Spinal cord (tissue), 10 donors: ENCODE measurements around the gene GRM7. TPM values are rescaled to one million over a fixed set of nuclear protein-coding genes. Genes with fewer than 3 reads are reported as not detected.
A peak's percentile ranks its signal among the peaks of the same experiment; 100 is the strongest.

Experiments used
- DNase-seq, 6 donors: peaks; one replicate each; pipeline versions ENCODE4 v3.0.0 to v3.0.0-alpha.2; 2013 to 2015; ENCODE audit warnings: low spot score in 6 of 6, low read depth in 4 of 6
- H3K27ac ChIP-seq: one replicate; pipeline ENCODE4 v1.5.1; 2013; ENCODE audit warnings: low read depth, low read length, control low read depth
- H3K27me3 ChIP-seq: one replicate; pipeline ENCODE4 v1.6.1; 2013; ENCODE audit warnings: low read length; ENCODE audit not compliant: control insufficient read depth, insufficient read depth
- H3K36me3 ChIP-seq: one replicate; pipeline ENCODE4 v1.6.1; 2013; ENCODE audit warnings: low read length; ENCODE audit not compliant: control insufficient read depth, insufficient read depth
- H3K4me1 ChIP-seq: one replicate; pipeline ENCODE4 v1.6.1; 2013; ENCODE audit warnings: low read length; ENCODE audit not compliant: control insufficient read depth, insufficient read depth
- H3K4me3 ChIP-seq: one replicate; pipeline ENCODE4 v1.5.1; 2013; ENCODE audit warnings: low read depth, low read length, control low read depth
- H3K9me3 ChIP-seq: one replicate; pipeline ENCODE4 v1.6.1; 2013; ENCODE audit warnings: low read length; ENCODE audit not compliant: control insufficient read depth, insufficient read depth
- WGBS: methylation state at CpG from one replicate; pipeline ENCODE4 v1.1.5; 2013; ENCODE audit warnings: missing lambda C conversion rate; ENCODE audit not compliant: insufficient coverage; 5-methylcytosine and 5-hydroxymethylcytosine counted together
- polyA plus RNA-seq, 2 donors: library from polyadenylated mRNA; unstranded; fragments of 120-200 nt; gene quantifications; one replicate each; pipeline ENCODE4 v1.2.1, GENCODE V29; 2013; ENCODE audit not compliant: insufficient read length in 2 of 2
- total RNA-seq, 2 donors: library from RNA; depleted of rRNA in 1 of 2; stranded (reverse); fragments of 120-200 nt in 1 of 2; fragments of >200 nt in 1 of 2; gene quantifications; one replicate each; pipeline versions ENCODE4 v1.2.3 to v1.2.4, GENCODE V29; 2013 to 2014
- donor health status: healthy.

GRM7 gene
- total and polyA plus RNA-seq, 4 donors: 9.6 to 37.0 (median 30.3) TPM

GRCh38 chr3:7545334-7545733 is 684.4 kb downstream of the GRM7 start:
- Histone ChIP-seq H3K27me3 (no peaks in the 10 kb centered on the region), H3K9me3 (no peaks in the 10 kb centered on the region), H3K27ac (no peak overlapping the region), H3K4me3 (no peak overlapping the region), H3K36me3 (no peaks in the 10 kb centered on the region), H3K4me1 (peaks cover 7% of the 10 kb centered on the region)
- no peak for DNase-seq
- WGBS: 93% methylated on average over 2 of the region's 3 CpGs

GRCh38 chr3:7546253-7546652 is 685.3 kb downstream of the GRM7 start:
- H3K27me3 ChIP-seq: no peaks in the 10 kb centered on the region
- peak in 2 of 6 donors; percentile 31 to 80 for DNase-seq
- no peaks in the 10 kb centered on the region for H3K9me3 ChIP-seq
- peaks cover 7% of the 10 kb centered on the region for H3K4me1 ChIP-seq
- no peak overlapping the region for H3K4me3 ChIP-seq
- no peak overlapping the region for H3K27ac ChIP-seq
- H3K36me3 ChIP-seq: no peaks in the 10 kb centered on the region
- 70% methylated on average over 4 of the region's 4 CpGs for WGBS

GRCh38 chr3:7547826-7548225 is 686.9 kb downstream of the GRM7 start:
- no peak overlapping the region for H3K27ac ChIP-seq
- peaks cover 11% of the 10 kb centered on the region for H3K9me3 ChIP-seq
- no peak overlapping the region for H3K4me3 ChIP-seq
- DNase-seq: no peak
- H3K27me3 ChIP-seq: no peaks in the 10 kb centered on the region
- H3K36me3 ChIP-seq: no peaks in the 10 kb centered on the region
- WGBS: 100% methylated on average over 1 of the region's 1 CpG
- peaks cover 7% of the 10 kb centered on the region for H3K4me1 ChIP-seq

GRCh38 chr3:7562892-7563291 is 702.0 kb downstream of the GRM7 start:
- no peak overlapping the region for H3K4me3 ChIP-seq
- no peaks in the 10 kb centered on the region for H3K9me3 ChIP-seq
- WGBS: no CpG with 5 or more reads among the region's 1 CpG
- no peak for DNase-seq
- no peaks in the 10 kb centered on the region for H3K27me3 ChIP-seq
- no peak overlapping the region for H3K27ac ChIP-seq
- H3K4me1 ChIP-seq: no peaks in the 10 kb centered on the region
- no peaks in the 10 kb centered on the region for H3K36me3 ChIP-seq

GRCh38 chr3:7565574-7565973 is 704.7 kb downstream of the GRM7 start:
- Histone ChIP-seq H3K4me1 (no peaks in the 10 kb centered on the region), H3K9me3 (no peaks in the 10 kb centered on the region), H3K36me3 (peaks cover 3% of the 10 kb centered on the region), H3K27ac (no peak overlapping the region), H3K4me3 (no peak overlapping the region), H3K27me3 (no peaks in the 10 kb centered on the region)
- DNase-seq: no peak
- WGBS: 77% methylated on average over 2 of the region's 2 CpGs

- no peak for DNase-seq
- peaks cover 3% of the 10 kb centered on the region for H3K36me3 ChIP-seq
- no peaks in the 10 kb centered on the region for H3K4me1 ChIP-seq
- H3K9me3 ChIP-seq: no peaks in the 10 kb centered on the region
- no peak overlapping the region for H3K4me3 ChIP-seq
- H3K27ac ChIP-seq: no peak overlapping the region
- H3K27me3 ChIP-seq: no peaks in the 10 kb centered on the region
Observed at GRCh38 chr3:7567160-7567559, 706.2 kb downstream of the GRM7 start.

GRCh38 chr3:7568526-7569184 is 707.7 kb downstream of the GRM7 start:
- Histone ChIP-seq H3K27ac (no peak overlapping the region), H3K27me3 (no peaks in the 10 kb centered on the region), H3K9me3 (no peaks in the 10 kb centered on the region), H3K4me3 (no peak overlapping the region), H3K4me1 (no peaks in the 10 kb centered on the region), H3K36me3 (peaks cover 3% of the 10 kb centered on the region)
- WGBS: 95% methylated on average over 33 of the region's 34 CpGs
- DNase-seq: no peak

- Histone ChIP-seq H3K27me3 (no peaks in the 10 kb centered on the region), H3K36me3 (peaks cover 3% of the 10 kb centered on the region), H3K4me1 (no peaks in the 10 kb centered on the region), H3K27ac (no peak overlapping the region), H3K4me3 (no peak overlapping the region), H3K9me3 (no peaks in the 10 kb centered on the region)
- peak in 2 of 6 donors; percentile 38 to 62 for DNase-seq
- WGBS: no CpG with 5 or more reads among the region's 2 CpGs
Observed at GRCh38 chr3:7573330-7573729, 712.4 kb downstream of the GRM7 start.

GRCh38 chr3:7574435-7574834 is 713.5 kb downstream of the GRM7 start:
- no peak overlapping the region for H3K27ac ChIP-seq
- WGBS: 76% methylated on average over 3 of the region's 5 CpGs
- H3K27me3 ChIP-seq: no peaks in the 10 kb centered on the region

GRCh38 chr3:7576071-7576470 is 715.2 kb downstream of the GRM7 start:
- no CpG with 5 or more reads among the region's 1 CpG for WGBS
- H3K9me3 ChIP-seq: no peaks in the 10 kb centered on the region
- H3K27ac ChIP-seq: no peak overlapping the region
- no peak for DNase-seq
- H3K27me3 ChIP-seq: no peaks in the 10 kb centered on the region
- no peaks in the 10 kb centered on the region for H3K4me1 ChIP-seq
- H3K36me3 ChIP-seq: no peaks in the 10 kb centered on the region
- H3K4me3 ChIP-seq: no peak overlapping the region

More at GRCh38 chr3:7574435-7574834, 713.5 kb downstream of the GRM7 start:
- H3K4me1 ChIP-seq: no peaks in the 10 kb centered on the region
- no peak overlapping the region for H3K4me3 ChIP-seq
- DNase-seq: no peak
- H3K9me3 ChIP-seq: no peaks in the 10 kb centered on the region
- H3K36me3 ChIP-seq: no peaks in the 10 kb centered on the region
